Posterior cingulate gyrus (tissue), 11 donors: ENCODE measurements around the gene KANSL1.

ENCODE experiments used
- DNase-seq, 10 donors: peaks; one replicate each; pipeline versions ENCODE4 v3.0.0 to v3.0.0-alpha.2; 2020 to 2021; ENCODE audit warnings: mixed read lengths in 3 of 10
- intact Hi-C: fragments of 100-400 bp; cut with DNase I; formaldehyde crosslinking; loops from one replicate; pipeline ENCODE4 v1.15.1; 2023

The KANSL1 gene

GRCh38 chr17:46047856-46048255, 145.4 kb downstream of the KANSL1 start:
- intact Hi-C loops, result no loop called here
- peak in 1 of 10 donors; percentile 28 for DNase-seq

GRCh38 chr17:46047398-46047797, 145.8 kb downstream of the KANSL1 start:
- DNase-seq, result no peak
- intact Hi-C loops, result no loop called here

DNA sequence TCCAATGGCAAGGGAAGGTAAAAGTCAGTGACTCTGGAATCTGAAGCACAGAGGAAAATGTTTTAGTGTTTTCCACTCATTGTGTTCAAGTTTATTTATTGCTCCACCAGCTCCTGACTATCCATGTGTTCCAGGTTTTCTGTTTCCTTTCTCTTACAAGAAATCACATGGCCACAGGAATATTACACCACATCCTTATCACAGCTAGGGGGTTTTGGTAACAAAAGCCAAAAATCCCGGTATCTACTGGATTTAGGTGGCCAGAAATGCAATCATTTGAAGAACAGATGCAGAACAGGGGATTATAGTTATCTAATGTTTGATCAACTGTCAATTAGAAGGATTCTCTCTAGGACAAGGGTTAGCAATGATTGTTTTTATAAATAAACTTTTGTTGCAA, 146.3 kb downstream of the KANSL1 start:
- intact Hi-C loops, result no loop called here
- DNase-seq, result no peak

DNA sequence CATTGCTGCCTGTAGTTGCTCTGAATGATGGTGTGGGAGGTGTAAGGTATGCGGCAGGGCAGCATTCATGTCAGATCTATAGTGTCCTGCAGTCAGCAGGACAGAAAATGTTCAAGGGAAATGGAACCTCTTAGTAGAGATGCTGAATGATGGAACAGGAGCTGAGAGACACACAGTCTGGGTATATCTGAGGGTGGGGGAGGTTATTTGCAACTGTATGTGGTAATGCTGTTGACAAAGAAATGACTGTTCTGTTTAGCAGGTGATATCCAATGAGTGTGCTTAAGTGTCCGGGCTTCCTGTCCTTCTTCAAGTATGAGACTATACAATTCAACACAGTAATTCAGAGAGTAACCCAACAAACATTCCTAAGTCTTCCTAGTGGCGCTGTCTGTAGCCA, 147.6 kb downstream of the KANSL1 start:
- intact Hi-C loops, result loop anchor here (2.0 kb wide), 1 partner anchor 43 kb away; no protein-coding TSS in a partner anchor
- DNase-seq, result no peak

- DNase-seq, result no peak
- intact Hi-C loops, result loop anchor here (1.0 to 2.0 kb wide), 3 partner anchors 42 to 168 kb away; partner anchors contain the start of gene KANSL1
These were observed 148.2 kb downstream of the KANSL1 start for GRCh38 chr17:46044989-46045388.

DNA sequence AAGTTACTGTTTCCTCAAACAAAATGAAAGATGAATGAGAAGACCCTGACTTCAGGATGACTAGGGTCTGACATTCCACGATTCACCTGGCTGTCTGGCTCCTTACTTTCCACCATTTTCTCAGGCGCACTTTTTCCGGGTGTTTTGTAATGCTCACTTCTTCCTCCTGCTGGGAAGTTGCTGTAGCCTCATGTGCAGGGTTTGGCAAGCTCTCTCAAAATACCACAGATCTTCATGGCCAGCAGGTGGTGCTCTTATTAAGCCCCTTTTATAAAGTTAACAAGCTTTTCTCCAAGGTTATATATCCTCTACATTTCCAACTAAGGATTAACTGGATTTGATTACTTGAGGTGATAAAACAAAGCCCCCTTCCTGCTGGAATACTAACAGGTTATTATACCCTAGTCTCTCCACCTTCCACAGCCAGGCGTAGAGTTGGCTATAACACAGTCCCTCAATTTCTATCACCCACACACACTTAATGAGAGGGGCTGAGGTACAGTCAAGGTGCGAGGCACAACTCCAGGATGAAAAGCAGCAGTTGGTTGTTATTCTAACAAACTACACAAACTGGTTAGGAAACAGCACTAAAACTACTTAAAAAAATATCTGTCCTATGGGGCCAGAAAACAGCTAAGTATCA, 148.8 kb downstream of the KANSL1 start:
- DNase-seq, result peak in 6 of 10 donors; percentile 47 to 83 (median 60)
- intact Hi-C loops, result loop anchor here (1.0 to 2.0 kb wide), 3 partner anchors 42 to 169 kb away; partner anchors contain the start of gene KANSL1

- intact Hi-C loops, result loop anchor here (1.0 to 2.0 kb wide), 3 partner anchors 41 to 170 kb away; partner anchors contain the start of gene KANSL1
- no peak for DNase-seq
These were observed 149.6 kb downstream of the KANSL1 start for GRCh38 chr17:46043606-46044005.

- DNase-seq, result no peak
- intact Hi-C loops, result no loop called here
These were observed 150.3 kb downstream of the KANSL1 start for GRCh38 chr17:46042925-46043324.

- intact Hi-C loops, result no loop called here
- no peak for DNase-seq
These were observed 151.0 kb downstream of the KANSL1 start for GRCh38 chr17:46042246-46042645.

GRCh38 chr17:46039592-46040186, 153.5 kb downstream of the KANSL1 start:
- intact Hi-C loops, result no loop called here
- DNase-seq, result peak in 2 of 10 donors; percentile 32 to 84

DNA sequence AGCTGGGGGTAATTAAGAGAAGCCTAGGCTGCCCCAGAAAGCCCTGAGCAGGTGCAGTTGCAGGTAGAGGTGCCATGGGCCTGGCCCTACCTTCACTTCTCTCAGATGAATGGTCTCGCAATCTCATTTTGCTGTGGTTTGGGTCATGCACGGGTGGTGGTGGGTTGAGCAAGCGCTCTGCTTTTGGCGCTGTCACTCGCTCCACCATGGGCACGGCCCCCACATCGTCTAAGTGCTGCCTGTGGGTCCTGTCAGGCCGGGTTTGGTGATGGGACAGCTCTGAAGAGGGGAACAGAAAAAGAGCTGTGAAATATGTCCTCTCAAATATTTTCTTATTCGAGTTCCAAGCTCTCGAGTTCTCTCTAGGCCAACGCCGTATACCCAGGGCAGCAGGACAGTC, 154.3 kb downstream of the KANSL1 start:
- intact Hi-C loops, result no loop called here
- peak in 1 of 10 donors; percentile 59 for DNase-seq

DNA sequence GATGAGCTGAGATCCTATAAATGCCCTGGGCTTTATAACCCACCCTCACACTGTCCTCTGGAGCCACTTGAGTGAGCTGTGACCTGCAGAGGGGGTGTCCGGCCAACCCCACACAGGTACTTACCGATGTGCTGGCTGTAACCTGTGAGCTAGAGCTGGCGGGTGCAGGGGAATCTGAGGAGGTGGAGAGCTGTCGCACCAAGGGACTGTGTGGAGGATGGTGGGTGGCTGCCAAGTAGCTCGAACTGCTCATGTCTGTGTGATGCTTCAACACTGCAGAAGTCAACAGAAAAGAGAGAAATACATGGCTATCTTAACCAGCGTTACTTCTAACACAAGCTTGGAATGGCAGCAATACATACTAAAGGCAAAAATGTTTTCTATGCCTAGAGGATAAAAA, 154.8 kb downstream of the KANSL1 start:
- DNase-seq, result peak in 7 of 10 donors; percentile 50 to 93 (median 67)
- intact Hi-C loops, result no loop called here

- peak in 1 of 10 donors; percentile 43 for DNase-seq
- intact Hi-C loops, result no loop called here
These were observed 155.4 kb downstream of the KANSL1 start for GRCh38 chr17:46037722-46038255.

DNA sequence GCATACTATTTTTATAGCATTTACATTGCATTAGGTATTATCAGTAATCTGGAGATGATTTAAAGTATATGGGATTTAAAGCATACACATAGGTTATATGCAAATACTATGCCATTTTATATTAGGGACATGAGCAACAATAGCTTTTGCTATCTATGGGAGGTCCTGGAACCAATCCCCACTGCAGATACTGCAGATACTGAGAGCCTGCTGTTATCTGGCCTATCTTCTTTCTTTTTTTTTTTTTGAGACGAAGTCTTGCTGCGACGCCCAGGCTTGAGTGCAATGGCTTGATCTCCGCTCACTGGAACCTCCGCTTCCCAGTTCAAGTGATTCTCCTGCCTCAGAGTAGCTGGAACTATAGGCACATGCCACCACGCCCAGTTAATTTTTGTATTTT, 156.7 kb downstream of the KANSL1 start:
- DNase-seq, result no peak
- intact Hi-C loops, result no loop called here

DNA sequence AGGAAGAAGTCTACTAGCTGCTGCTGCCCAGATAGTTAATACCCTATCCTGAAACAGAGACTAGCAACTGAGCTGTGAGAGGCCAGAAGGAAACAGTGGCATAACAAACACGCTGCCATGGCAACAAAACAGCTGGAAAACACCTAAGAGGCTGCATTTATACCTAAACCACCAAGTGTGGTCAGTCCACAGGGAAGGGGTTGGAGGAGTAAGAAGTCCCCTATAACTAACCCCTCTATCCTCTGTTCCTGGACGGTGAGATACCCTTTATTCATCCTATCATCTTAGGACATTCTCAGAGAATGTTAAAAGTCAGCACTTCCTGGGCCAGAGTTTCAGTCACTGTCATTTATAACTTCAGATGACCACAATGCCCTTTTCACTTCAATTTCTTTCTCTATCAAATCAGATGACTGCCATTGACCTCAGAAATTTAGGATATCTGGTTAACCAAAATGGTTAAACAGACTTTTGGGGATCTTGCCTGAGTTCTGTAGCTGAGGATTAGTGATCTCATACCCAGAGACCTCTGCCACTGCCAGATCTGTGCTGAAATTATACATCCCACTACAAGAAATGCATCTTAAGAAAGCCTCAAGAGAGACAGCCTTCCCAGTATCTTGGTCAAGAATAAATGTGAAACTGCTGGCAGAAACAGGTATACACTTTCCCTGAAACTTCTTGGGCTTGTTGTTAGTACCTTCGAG, 158.0 kb downstream of the KANSL1 start:
- no peak for DNase-seq
- intact Hi-C loops, result no loop called here

GRCh38 chr17:46033392-46033791, 159.8 kb downstream of the KANSL1 start:
- peak in 1 of 10 donors; percentile 31 for DNase-seq
- intact Hi-C loops, result no loop called here

DNA sequence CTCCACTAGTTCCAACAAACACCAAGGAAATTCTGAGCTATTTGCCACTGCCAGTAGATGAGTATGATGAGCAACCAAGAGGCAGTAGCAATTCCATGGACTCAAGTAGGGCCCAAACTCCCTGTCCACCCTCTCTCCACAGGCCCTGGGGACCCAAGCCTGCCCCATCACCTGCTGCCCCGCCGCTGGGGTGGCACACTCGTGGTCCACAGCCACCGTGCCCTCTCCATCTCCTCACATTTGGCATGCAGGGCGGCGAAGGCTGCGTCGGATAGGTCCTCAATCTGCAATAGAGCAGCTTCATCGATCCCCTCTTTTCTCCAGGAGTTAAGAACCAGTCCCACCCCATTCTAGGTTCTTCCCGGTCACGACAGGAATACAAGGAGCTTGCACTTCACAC, 160.3 kb downstream of the KANSL1 start:
- peak in 2 of 10 donors; percentile 39 to 73 for DNase-seq
- intact Hi-C loops, result no loop called here

- peak in 2 of 10 donors; percentile 10 to 57 for DNase-seq
- intact Hi-C loops, result no loop called here
These were observed 161.3 kb downstream of the KANSL1 start for GRCh38 chr17:46031920-46032319.

DNA sequence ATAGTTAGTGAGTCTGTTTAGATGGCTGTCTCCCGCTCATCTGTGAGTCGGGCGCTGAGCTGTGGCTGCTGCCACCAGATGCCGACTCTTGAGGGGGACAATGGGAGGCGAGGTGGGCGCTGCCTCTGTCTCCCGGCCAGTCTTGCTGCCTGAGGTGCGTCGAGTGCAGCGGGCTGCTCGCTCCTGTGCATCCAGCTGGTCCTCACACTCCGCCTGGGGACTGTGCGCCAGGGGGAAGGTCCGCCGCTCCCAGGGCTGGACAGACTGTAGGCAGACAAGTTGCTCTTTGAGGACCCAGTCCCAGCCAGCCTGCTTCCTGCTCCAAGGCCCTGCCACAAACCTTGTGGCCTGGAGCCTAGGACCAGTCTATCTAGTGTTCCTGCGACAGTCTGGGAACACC, 161.8 kb downstream of the KANSL1 start:
- intact Hi-C loops, result no loop called here
- DNase-seq, result peak in 2 of 10 donors; percentile 13 to 78

- intact Hi-C loops, result no loop called here
- peak in 2 of 10 donors; percentile 35 to 61 for DNase-seq
These were observed 162.5 kb downstream of the KANSL1 start for GRCh38 chr17:46030752-46031151.

DNA sequence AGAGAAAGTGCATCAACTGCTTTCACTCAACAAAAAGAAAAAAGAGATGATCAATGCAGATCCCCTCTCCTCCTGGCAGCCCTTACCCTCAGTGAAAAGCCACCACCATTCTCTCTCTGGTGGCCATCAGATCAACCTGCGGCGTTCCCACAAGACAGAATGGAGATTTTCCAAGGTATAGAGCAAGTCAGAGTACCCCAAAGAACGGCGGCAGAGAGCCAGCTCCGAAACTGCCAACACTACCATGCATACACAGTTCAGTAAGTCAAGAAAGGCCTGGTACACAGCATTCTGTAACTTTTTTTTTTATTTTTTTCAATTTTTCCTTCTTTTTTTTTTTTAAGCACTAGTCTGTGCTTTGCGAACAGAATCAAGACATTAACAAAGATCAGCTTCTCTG, 163.6 kb downstream of the KANSL1 start:
- peak in 1 of 10 donors; percentile 9 for DNase-seq
- intact Hi-C loops, result no loop called here
